Endometrium (tissue), 2 donors: ENCODE results near the gene DPEP3.
"Not testable (repeated sequence)": the region's sequence is repeated elsewhere in the genome, so short reads cannot be mapped to it uniquely, and the experiment has no call there.

ENCODE experiments used
- FAIRE-seq: peaks from 2 replicates; lab custom pipeline; 2012; peaks lifted over from hg19 to GRCh38; lab: Jason Lieb, UNC
- donor health status: control.
- donor health status: control.

The DPEP3 gene

GRCh38 chr16:67943619-67944504 is 36.4 kb downstream of the DPEP3 start, which contains the start of gene LCAT:
Gene LCAT, minus strand, starts transcription at chr16:67944120. Its CDS starts 19 bp downstream, at chr16:67944101.
- FAIRE-seq: no peak

- FAIRE-seq: no peak
These were observed 37.1 kb downstream of the DPEP3 start for GRCh38 chr16:67943256-67943618.

- no peak for FAIRE-seq
These were observed 37.6 kb downstream of the DPEP3 start for GRCh38 chr16:67942510-67943255.

- no peak for FAIRE-seq
These were observed 38.1 kb downstream of the DPEP3 start for GRCh38 chr16:67942200-67942509.

- no peak for FAIRE-seq
These were observed 38.7 kb downstream of the DPEP3 start for GRCh38 chr16:67941469-67942199.

GRCh38 chr16:67940446-67941089 is 39.7 kb downstream of the DPEP3 start:
- no peak for FAIRE-seq

GRCh38 chr16:67939507-67940445 is 40.5 kb downstream of the DPEP3 start:
- FAIRE-seq: no peak

GRCh38 chr16:67937713-67938112 is 42.6 kb downstream of the DPEP3 start:
- not testable (repeated sequence) for FAIRE-seq

GRCh38 chr16:67936880-67937605 is 43.3 kb downstream of the DPEP3 start:
- FAIRE-seq: no peak

GRCh38 chr16:67936124-67936879 is 44.0 kb downstream of the DPEP3 start, which contains the start of gene PSMB10:
Gene PSMB10, minus strand, starts transcription at chr16:67936850. Its CDS starts 101 bp downstream, at chr16:67936749.
- no peak for FAIRE-seq

GRCh38 chr16:67935402-67936123 is 44.7 kb downstream of the DPEP3 start:
- FAIRE-seq: peak; percentile 92

- FAIRE-seq: no peak
These were observed 45.2 kb downstream of the DPEP3 start for GRCh38 chr16:67935101-67935401.

GRCh38 chr16:67934306-67935100 is 45.8 kb downstream of the DPEP3 start:
- no peak for FAIRE-seq

GRCh38 chr16:67933805-67934204 is 46.5 kb downstream of the DPEP3 start:
- FAIRE-seq: no peak

- FAIRE-seq: no peak
These were observed 47.8 kb downstream of the DPEP3 start for GRCh38 chr16:67932462-67932840.

- no peak for FAIRE-seq
These were observed 48.4 kb downstream of the DPEP3 start, which contains the start of gene CTRL for GRCh38 chr16:67931712-67932461. Gene CTRL, minus strand, starts transcription at chr16:67931862. Its CDS starts 10 bp downstream, at chr16:67931852.

GRCh38 chr16:67930678-67931211 is 49.6 kb downstream of the DPEP3 start:
- no peak for FAIRE-seq
